ENCODE results near the gene RNU6-7. TPM values are rescaled to one million over a fixed set of nuclear protein-coding genes. Genes with fewer than 3 reads are reported as not detected.
A peak's percentile ranks its signal among the peaks of the same experiment; 100 is the strongest.

Gene RNU6-7
- total RNA-seq, 1 donor from 2014 or later, result not detected

GRCh38 chr14:32202998-32203882 is 1.4 kb downstream of the RNU6-7 start, which contains the start of gene RNU6-8:
Gene RNU6-8 (minus strand): TSS chr14:32203269.
- FAIRE-seq (no peak), DNase-seq (ENCODE audit: low spot score in 2 of 2) (peak; percentile 60 to 64)

- DNase-seq (ENCODE audit: low spot score in 2 of 2) (no peak), FAIRE-seq (no peak)
Observed at GRCh38 chr14:32203928-32204357, 2.1 kb downstream of the RNU6-7 start.

GRCh38 chr14:32205554-32205953 is 3.7 kb downstream of the RNU6-7 start:
- FAIRE-seq, result no peak
- no peak for DNase-seq (ENCODE audit: low spot score in 2 of 2)

GRCh38 chr14:32205984-32206383 is 4.1 kb downstream of the RNU6-7 start:
- no peak for DNase-seq (ENCODE audit: low spot score in 2 of 2)
- no peak for FAIRE-seq

- no peak for DNase-seq (ENCODE audit: low spot score in 2 of 2)
Observed at GRCh38 chr14:32206552-32206951, 4.7 kb downstream of the RNU6-7 start.

GRCh38 chr14:32208490-32208889 is 6.6 kb downstream of the RNU6-7 start:
- DNase-seq (ENCODE audit: low spot score in 2 of 2) (no peak), FAIRE-seq (no peak)

More at GRCh38 chr14:32206552-32206951, 4.7 kb downstream of the RNU6-7 start:
- FAIRE-seq, result no peak

- DNase-seq (ENCODE audit: low spot score in 2 of 2) (no peak), FAIRE-seq (no peak)
Observed at GRCh38 chr14:32209471-32209870, 7.6 kb downstream of the RNU6-7 start.

- FAIRE-seq (no peak), DNase-seq (ENCODE audit: low spot score in 2 of 2) (no peak)
Observed at GRCh38 chr14:32211068-32211404, 9.2 kb downstream of the RNU6-7 start.

- DNase-seq (ENCODE audit: low spot score in 2 of 2) (no peak), FAIRE-seq (no peak)
Observed at GRCh38 chr14:32212833-32213232, 11.0 kb downstream of the RNU6-7 start.

GRCh38 chr14:32217301-32217700 is 15.5 kb downstream of the RNU6-7 start:
- DNase-seq (ENCODE audit: low spot score in 2 of 2) (no peak), FAIRE-seq (no peak)

- DNase-seq (ENCODE audit: low spot score in 2 of 2), result peak in 1 of 2 donors; percentile 15
- no peak for FAIRE-seq
Observed at GRCh38 chr14:32224737-32225377, 23.0 kb downstream of the RNU6-7 start.

GRCh38 chr14:32225378-32225920 is 23.6 kb downstream of the RNU6-7 start:
- no peak for FAIRE-seq
- no peak for DNase-seq (ENCODE audit: low spot score in 2 of 2)

GRCh38 chr14:32226056-32226455 is 24.2 kb downstream of the RNU6-7 start:
- FAIRE-seq (no peak), DNase-seq (ENCODE audit: low spot score in 2 of 2) (no peak)

GRCh38 chr14:32230181-32230580 is 28.3 kb downstream of the RNU6-7 start:
- no peak for FAIRE-seq
- no peak for DNase-seq (ENCODE audit: low spot score in 2 of 2)

GRCh38 chr14:32230695-32231280 is 28.9 kb downstream of the RNU6-7 start:
- DNase-seq (ENCODE audit: low spot score in 2 of 2) (no peak), FAIRE-seq (no peak)

- FAIRE-seq (no peak), DNase-seq (ENCODE audit: low spot score in 2 of 2) (no peak)
Observed at GRCh38 chr14:32232481-32232880, 30.6 kb downstream of the RNU6-7 start.

GRCh38 chr14:32233260-32233659 is 31.4 kb downstream of the RNU6-7 start:
- no peak for DNase-seq (ENCODE audit: low spot score in 2 of 2)
- no peak for FAIRE-seq

GRCh38 chr14:32244404-32244803 is 42.6 kb downstream of the RNU6-7 start:
- DNase-seq (ENCODE audit: low spot score in 2 of 2), result no peak
- FAIRE-seq, result no peak

- no peak for FAIRE-seq
- DNase-seq (ENCODE audit: low spot score in 2 of 2), result no peak
Observed at GRCh38 chr14:32246751-32247150, 44.9 kb downstream of the RNU6-7 start.

- DNase-seq (ENCODE audit: low spot score in 2 of 2) (no peak), FAIRE-seq (no peak)
Observed at GRCh38 chr14:32249371-32249770, 47.5 kb downstream of the RNU6-7 start.

GRCh38 chr14:32249780-32250179 is 47.9 kb downstream of the RNU6-7 start:
- DNase-seq (ENCODE audit: low spot score in 2 of 2), result no peak
- FAIRE-seq, result no peak

Data from frontal cortex (tissue), 4 donors.